ENCODE data around the gene TSPAN9. TPM values are rescaled to one million over a fixed set of nuclear protein-coding genes. Genes with fewer than 3 reads are reported as not detected.

Gene TSPAN9
- polyA plus RNA-seq, 3 donors, result 0.15 to 0.34 (median 0.25) TPM

GRCh38 chr12:3083921-3084347, 6.8 kb downstream of the TSPAN9 start:
- intact Hi-C loops (cut with micrococcal nuclease), result no loop called here
- Mint-ChIP-seq H3K36me3 (no peaks in the 10 kb centered on the region), H3K27ac (no peak overlapping the region), H3K9me3 (peaks cover 0 to 4% (median 0%) of the 10 kb centered on the region in 7 donors), H3K27me3 (ENCODE audit: low read depth in 3 of 3) (peaks cover 8 to 47% (median 26%) of the 10 kb centered on the region in 3 donors), H3K4me3 (no peak overlapping the region), H3K4me1 (no peaks in the 10 kb centered on the region)
- WGBS (ENCODE audit: insufficient coverage), result 92% methylated on average over 5 of the region's 5 CpGs
- DNase-seq, result no peak
- no peak overlapping the region for H3K4me2 ChIP-seq (replicated peaks; ENCODE audit: extremely low read depth, low read length, poor library complexity, severe bottlenecking)
- peaks cover 0 to 4% of the 10 kb centered on the region in 2 donors for H3K27me3 ChIP-seq (ENCODE audit: control insufficient read depth in 2 of 2, insufficient read depth in 2 of 2, low read length in 2 of 2)
- no peaks in the 10 kb centered on the region for H3K79me2 ChIP-seq (ENCODE audit: insufficient read depth, low read length)
- no peak for TF ChIP-seq CTCF (IDR thresholded peaks at IDR 0.05)
- H3K36me3 ChIP-seq (replicated peaks in 1 of 2; ENCODE audit: control insufficient read depth in 1 of 2, insufficient read depth in 2 of 2, low read length in 2 of 2), result no peaks in the 10 kb centered on the region
- H3K27ac ChIP-seq (ENCODE audit: low read depth in 1 of 2, low read length in 2 of 2), result no peak overlapping the region
- H3K4me1 ChIP-seq (ENCODE audit: control insufficient read depth in 1 of 2, insufficient read depth in 2 of 2, low read length in 2 of 2), result no peaks in the 10 kb centered on the region
- no peaks in the 10 kb centered on the region for H3K9me3 ChIP-seq (replicated peaks in 1 of 2; ENCODE audit: control insufficient read depth in 1 of 2, insufficient read depth in 1 of 2, low read length in 2 of 2)
- no peaks in the 10 kb centered on the region for H4K20me1 ChIP-seq (ENCODE audit: insufficient read depth, low read length)
- no peak overlapping the region for H3K9ac ChIP-seq (ENCODE audit: insufficient read depth, low read length, poor library complexity, severe bottlenecking)
- no peak overlapping the region for H2AFZ ChIP-seq (ENCODE audit: insufficient read depth, low read depth, low read length, poor library complexity, severe bottlenecking)
- no peak overlapping the region for H3K4me3 ChIP-seq (replicated peaks in 1 of 3; ENCODE audit: low read depth in 2 of 3, low read length in 3 of 3)

- no peaks in the 10 kb centered on the region for H3K79me2 ChIP-seq (ENCODE audit: insufficient read depth, low read length)
- WGBS (ENCODE audit: insufficient coverage), result 96% methylated on average over 12 of the region's 12 CpGs
- Mint-ChIP-seq H3K9me3 (peaks cover 0 to 4% (median 0%) of the 10 kb centered on the region in 7 donors), H3K4me1 (no peaks in the 10 kb centered on the region), H3K36me3 (no peaks in the 10 kb centered on the region), H3K27ac (peak overlapping the region in 1 of 7 donors; percentile 27), H3K4me3 (no peak overlapping the region), H3K27me3 (ENCODE audit: low read depth in 3 of 3) (peaks cover 8 to 43% (median 19%) of the 10 kb centered on the region in 3 donors)
- no peak for TF ChIP-seq CTCF (IDR thresholded peaks at IDR 0.05)
- no peak overlapping the region for H3K4me2 ChIP-seq (replicated peaks; ENCODE audit: extremely low read depth, low read length, poor library complexity, severe bottlenecking)
- no peak for DNase-seq
- no peaks in the 10 kb centered on the region for H3K27me3 ChIP-seq (ENCODE audit: control insufficient read depth in 2 of 2, insufficient read depth in 2 of 2, low read length in 2 of 2)
- no peak overlapping the region for H3K4me3 ChIP-seq (replicated peaks in 1 of 3; ENCODE audit: low read depth in 2 of 3, low read length in 3 of 3)
- no peak overlapping the region for H3K9ac ChIP-seq (ENCODE audit: insufficient read depth, low read length, poor library complexity, severe bottlenecking)
- no peak overlapping the region for H3K27ac ChIP-seq (ENCODE audit: low read depth in 1 of 2, low read length in 2 of 2)
- no peaks in the 10 kb centered on the region for H4K20me1 ChIP-seq (ENCODE audit: insufficient read depth, low read length)
- no peak overlapping the region for H2AFZ ChIP-seq (ENCODE audit: insufficient read depth, low read depth, low read length, poor library complexity, severe bottlenecking)
- no peaks in the 10 kb centered on the region for H3K36me3 ChIP-seq (replicated peaks in 1 of 2; ENCODE audit: control insufficient read depth in 1 of 2, insufficient read depth in 2 of 2, low read length in 2 of 2)
- intact Hi-C loops (cut with micrococcal nuclease), result no loop called here
- H3K9me3 ChIP-seq (replicated peaks in 1 of 2; ENCODE audit: control insufficient read depth in 1 of 2, insufficient read depth in 1 of 2, low read length in 2 of 2), result no peaks in the 10 kb centered on the region
- H3K4me1 ChIP-seq (ENCODE audit: control insufficient read depth in 1 of 2, insufficient read depth in 2 of 2, low read length in 2 of 2), result no peaks in the 10 kb centered on the region
Observed at GRCh38 chr12:3084742-3085141, 7.6 kb downstream of the TSPAN9 start.
